ENCODE data around the gene TBC1D3B. TPM values are rescaled to one million over a fixed set of nuclear protein-coding genes. Genes with fewer than 3 reads are reported as not detected.

Gene TBC1D3B
- total RNA-seq, 1 experiment from 2014 or later: 6.3 TPM

- H3K27me3 Mint-ChIP-seq (ENCODE audit: low read depth): no peaks in the 10 kb centered on the region; the same call in 1 of the 2 replicates
- ChIA-PET POLR2A (no interaction called here), CTCF (interaction anchor here (1.2 to 6.7 kb wide), 7 partner anchors 75 to 199 kb away, joined by 3 to 78 read pairs (median 43); partner anchors contain the start of gene CCL16)
- no peaks in the 10 kb centered on the region for H3K36me3 Mint-ChIP-seq
- H3K27ac Mint-ChIP-seq: no peak overlapping the region
- no peaks in the 10 kb centered on the region for H3K9me3 Mint-ChIP-seq
- DNase-seq (ENCODE audit: low spot score): no peak
- no peak overlapping the region for H3K4me3 Mint-ChIP-seq
- H3K4me1 Mint-ChIP-seq: peaks cover 9% of the 10 kb centered on the region
- no peak for TF ChIP-seq GTF2I (CRISPR knock-in tag; conservative IDR thresholded peaks at IDR 0.05)
- no peak for TF ChIP-seq ZNF121 (CRISPR knock-in tag; IDR thresholded peaks at IDR 0.05)
- TF ChIP-seq NFATC4 (CRISPR knock-in tag; IDR thresholded peaks at IDR 0.05): no peak
- no peak for ATAC-seq
Measured at GRCh38 chr17:36147601-36148000, 28.8 kb downstream of the TBC1D3B start.

GRCh38 chr17:36144981-36145729, 31.3 kb downstream of the TBC1D3B start:
- no peak overlapping the region for H3K4me3 Mint-ChIP-seq
- no peak for DNase-seq (ENCODE audit: low spot score)
- ChIA-PET CTCF (interaction anchor here (4.7 to 6.7 kb wide), 3 partner anchors 73 to 176 kb away, joined by 49 to 78 read pairs (median 65); no protein-coding TSS in a partner anchor), POLR2A (no interaction called here)
- peaks cover 9% of the 10 kb centered on the region for H3K4me1 Mint-ChIP-seq
- no peak overlapping the region for H3K27ac Mint-ChIP-seq
- no peak for ATAC-seq
- 0 out of 2 replicates have a peak, but pooled peaks cover 4% of the 10 kb centered on the region for H3K9me3 Mint-ChIP-seq
- H3K36me3 Mint-ChIP-seq: no peaks in the 10 kb centered on the region
- TF ChIP-seq TEAD1 (CRISPR knock-in tag; IDR thresholded peaks at IDR 0.05) (no peak), CTCF (IDR thresholded peaks at IDR 0.05) (no peak), ATF3 (CRISPR knock-in tag; conservative IDR thresholded peaks at IDR 0.05) (no peak), RELA (CRISPR knock-in tag; IDR thresholded peaks at IDR 0.05; ENCODE audit: borderline replicate concordance) (no peak), E2F1 (CRISPR knock-in tag; IDR thresholded peaks at IDR 0.05) (no peak), ZNF219 (CRISPR knock-in tag; IDR thresholded peaks at IDR 0.05; ENCODE audit: borderline replicate concordance) (no peak), ZNF423 (CRISPR knock-in tag; IDR thresholded peaks at IDR 0.05) (no peak), ESRRA (CRISPR knock-in tag; IDR thresholded peaks at IDR 0.05; ENCODE audit: borderline replicate concordance) (no peak), GTF2I (CRISPR knock-in tag; conservative IDR thresholded peaks at IDR 0.05) (no peak), ATF1 (CRISPR knock-in tag; IDR thresholded peaks at IDR 0.05) (no peak), MAX (CRISPR knock-in tag; IDR thresholded peaks at IDR 0.05) (no peak), FOXJ3 (CRISPR knock-in tag; IDR thresholded peaks at IDR 0.05; ENCODE audit: borderline replicate concordance) (no peak), PREB (CRISPR knock-in tag; IDR thresholded peaks at IDR 0.05; ENCODE audit: borderline replicate concordance) (no peak)
- H3K27me3 Mint-ChIP-seq (ENCODE audit: low read depth): no peaks in the 10 kb centered on the region; the same call in 1 of the 2 replicates

GRCh38 chr17:36144014-36144413, 32.4 kb downstream of the TBC1D3B start:
- Mint-ChIP-seq H3K4me1 (peaks cover 4% of the 10 kb centered on the region), H3K36me3 (no peaks in the 10 kb centered on the region), H3K27ac (no peak overlapping the region), H3K4me3 (no peak overlapping the region), H3K27me3 (ENCODE audit: low read depth) (no peaks in the 10 kb centered on the region; the same call in 1 of the 2 replicates), H3K9me3 (0 out of 2 replicates have a peak, but pooled peaks cover 4% of the 10 kb centered on the region)
- POLR2A ChIA-PET: no interaction called here
- CTCF ChIA-PET: interaction anchor here (1.1 to 1.3 kb wide), 2 partner anchors 162 to 168 kb away, joined by 3 to 4 read pairs; no protein-coding TSS in a partner anchor
- DNase-seq (ENCODE audit: low spot score): no peak
- ATAC-seq: no peak
- TF ChIP-seq ZNF416 (CRISPR knock-in tag; IDR thresholded peaks at IDR 0.05): no peak
- no peak for TF ChIP-seq HMGA2 (CRISPR knock-in tag; IDR thresholded peaks at IDR 0.05)
- no peak for TF ChIP-seq CTCF (IDR thresholded peaks at IDR 0.05)
- no peak for TF ChIP-seq USF2 (CRISPR knock-in tag; IDR thresholded peaks at IDR 0.05)
- no peak for TF ChIP-seq ELF4 (CRISPR knock-in tag; IDR thresholded peaks at IDR 0.05; ENCODE audit: low read depth)
- TF ChIP-seq ZNF423 (CRISPR knock-in tag; IDR thresholded peaks at IDR 0.05): no peak

All from WTC11 (cell line).